Measurements from ENCODE around the gene SLC12A7.
"Not testable (repeated sequence)": the region's sequence is repeated elsewhere in the genome, so short reads cannot be mapped to it uniquely, and the experiment has no call there.

Gene SLC12A7

GRCh38 chr5:1087428-1087827, 24.4 kb downstream of the SLC12A7 start:
- ATAC-seq (replicated peaks) (no peak), DNase-seq (no peak)
- Mint-ChIP-seq H3K27ac (no peak overlapping the region), H3K4me3 (no peak overlapping the region), H3K27me3 (no peaks in the 10 kb centered on the region), H3K36me3 (ENCODE audit: insufficient read depth) (peaks cover 51% of the 10 kb centered on the region), H3K4me1 (ENCODE audit: low read depth in 2 of 2) (peaks cover 0 to 4% of the 10 kb centered on the region in 2 donors), H3K9me3 (no peaks in the 10 kb centered on the region)

GRCh38 chr5:1086871-1087270, 25.0 kb downstream of the SLC12A7 start:
- DNase-seq, result no peak
- H3K9me3 Mint-ChIP-seq, result no peaks in the 10 kb centered on the region
- H3K36me3 Mint-ChIP-seq (ENCODE audit: insufficient read depth), result peaks cover 51% of the 10 kb centered on the region
- peaks cover 0 to 4% of the 10 kb centered on the region in 2 donors for H3K4me1 Mint-ChIP-seq (ENCODE audit: low read depth in 2 of 2)
- no peak overlapping the region for H3K27ac Mint-ChIP-seq
- ATAC-seq (replicated peaks), result no peak
- H3K27me3 Mint-ChIP-seq, result no peaks in the 10 kb centered on the region
- H3K4me3 Mint-ChIP-seq, result no peak overlapping the region

GRCh38 chr5:1086137-1086536, 25.7 kb downstream of the SLC12A7 start:
- no peaks in the 10 kb centered on the region for H3K9me3 Mint-ChIP-seq
- H3K27me3 Mint-ChIP-seq, result no peaks in the 10 kb centered on the region
- ATAC-seq (replicated peaks) (no peak), DNase-seq (no peak)
- H3K4me3 Mint-ChIP-seq, result no peak overlapping the region
- H3K36me3 Mint-ChIP-seq (ENCODE audit: insufficient read depth), result peaks cover 55% of the 10 kb centered on the region
- H3K27ac Mint-ChIP-seq, result peak overlapping the region in 1 of 2 donors; percentile 60
- H3K4me1 Mint-ChIP-seq (ENCODE audit: low read depth in 2 of 2), result peaks cover 0 to 6% of the 10 kb centered on the region in 2 donors

- H3K36me3 Mint-ChIP-seq (ENCODE audit: insufficient read depth), result peaks cover 50% of the 10 kb centered on the region
- H3K27me3 Mint-ChIP-seq, result no peaks in the 10 kb centered on the region
- peaks cover 0 to 6% of the 10 kb centered on the region in 2 donors for H3K4me1 Mint-ChIP-seq (ENCODE audit: low read depth in 2 of 2)
- no peak overlapping the region for H3K4me3 Mint-ChIP-seq
- DNase-seq (no peak), ATAC-seq (replicated peaks) (no peak)
- no peaks in the 10 kb centered on the region for H3K9me3 Mint-ChIP-seq
- peak overlapping the region in 1 of 2 donors; percentile 60 for H3K27ac Mint-ChIP-seq
Measured at GRCh38 chr5:1085391-1085790, 26.5 kb downstream of the SLC12A7 start.

GRCh38 chr5:1083823-1084605, 27.8 kb downstream of the SLC12A7 start:
- Mint-ChIP-seq H3K36me3 (ENCODE audit: insufficient read depth) (peaks cover 39% of the 10 kb centered on the region), H3K27me3 (no peaks in the 10 kb centered on the region), H3K4me1 (ENCODE audit: low read depth in 2 of 2) (peaks cover 0 to 2% of the 10 kb centered on the region in 2 donors), H3K4me3 (peak overlapping the region in 1 of 2 donors; percentile 18), H3K9me3 (no peaks in the 10 kb centered on the region), H3K27ac (peak overlapping the region in 1 of 2 donors; percentile 60)
- ATAC-seq (replicated peaks) (no peak), DNase-seq (no peak)

GRCh38 chr5:1083026-1083425, 28.8 kb downstream of the SLC12A7 start:
- not testable (repeated sequence) for DNase-seq; H3K27me3 Mint-ChIP-seq; H3K9me3 Mint-ChIP-seq; ATAC-seq (replicated peaks); H3K4me1 Mint-ChIP-seq (ENCODE audit: low read depth in 2 of 2); H3K27ac Mint-ChIP-seq; H3K4me3 Mint-ChIP-seq
- peaks cover 35% of the 10 kb centered on the region for H3K36me3 Mint-ChIP-seq (ENCODE audit: insufficient read depth)

- Mint-ChIP-seq H3K4me1 (ENCODE audit: low read depth in 2 of 2) (peaks cover 0 to 2% of the 10 kb centered on the region in 2 donors), H3K4me3 (no peak overlapping the region), H3K36me3 (ENCODE audit: insufficient read depth) (peaks cover 29% of the 10 kb centered on the region), H3K27me3 (no peaks in the 10 kb centered on the region), H3K27ac (peak overlapping the region; percentile 32 to 57), H3K9me3 (no peaks in the 10 kb centered on the region)
- ATAC-seq (replicated peaks) (no peak), DNase-seq (no peak)
Measured at GRCh38 chr5:1081519-1081918, 30.3 kb downstream of the SLC12A7 start.

GRCh38 chr5:1080432-1080831, 31.4 kb downstream of the SLC12A7 start:
- Mint-ChIP-seq H3K36me3 (ENCODE audit: insufficient read depth) (peaks cover 25% of the 10 kb centered on the region), H3K27me3 (no peaks in the 10 kb centered on the region), H3K27ac (peak overlapping the region in 1 of 2 donors; percentile 32), H3K4me1 (ENCODE audit: low read depth in 2 of 2) (peaks cover 0 to 2% of the 10 kb centered on the region in 2 donors), H3K4me3 (no peak overlapping the region), H3K9me3 (no peaks in the 10 kb centered on the region)
- no peak for ATAC-seq (replicated peaks)
- no peak for DNase-seq

GRCh38 chr5:1079961-1080360, 31.9 kb downstream of the SLC12A7 start:
- Mint-ChIP-seq H3K27me3 (no peaks in the 10 kb centered on the region), H3K4me3 (no peak overlapping the region), H3K4me1 (ENCODE audit: low read depth in 2 of 2) (peaks cover 0 to 2% of the 10 kb centered on the region in 2 donors), H3K36me3 (ENCODE audit: insufficient read depth) (peaks cover 20% of the 10 kb centered on the region), H3K27ac (no peak overlapping the region), H3K9me3 (no peaks in the 10 kb centered on the region)
- DNase-seq, result no peak
- no peak for ATAC-seq (replicated peaks)

- Mint-ChIP-seq H3K9me3 (no peaks in the 10 kb centered on the region), H3K27ac (no peak overlapping the region), H3K4me1 (ENCODE audit: low read depth in 2 of 2) (peaks cover 0 to 2% of the 10 kb centered on the region in 2 donors), H3K27me3 (no peaks in the 10 kb centered on the region), H3K4me3 (no peak overlapping the region), H3K36me3 (ENCODE audit: insufficient read depth) (peaks cover 15% of the 10 kb centered on the region)
- DNase-seq, result no peak
- no peak for ATAC-seq (replicated peaks)
Measured at GRCh38 chr5:1079486-1079885, 32.4 kb downstream of the SLC12A7 start.

GRCh38 chr5:1078851-1079250, 33.0 kb downstream of the SLC12A7 start:
- no peak for ATAC-seq (replicated peaks)
- Mint-ChIP-seq H3K36me3 (ENCODE audit: insufficient read depth) (peaks cover 14% of the 10 kb centered on the region), H3K27me3 (no peaks in the 10 kb centered on the region), H3K9me3 (no peaks in the 10 kb centered on the region), H3K4me1 (ENCODE audit: low read depth in 2 of 2) (peaks cover 0 to 2% of the 10 kb centered on the region in 2 donors), H3K4me3 (no peak overlapping the region), H3K27ac (no peak overlapping the region)
- no peak for DNase-seq

- Mint-ChIP-seq H3K4me3 (no peak overlapping the region), H3K27me3 (no peaks in the 10 kb centered on the region), H3K36me3 (ENCODE audit: insufficient read depth) (peaks cover 14% of the 10 kb centered on the region), H3K4me1 (ENCODE audit: low read depth in 2 of 2) (peaks cover 0 to 2% of the 10 kb centered on the region in 2 donors), H3K27ac (no peak overlapping the region), H3K9me3 (no peaks in the 10 kb centered on the region)
- ATAC-seq (replicated peaks) (no peak), DNase-seq (no peak)
Measured at GRCh38 chr5:1078206-1078605, 33.7 kb downstream of the SLC12A7 start.

GRCh38 chr5:1077491-1078020, 34.3 kb downstream of the SLC12A7 start:
- ATAC-seq (replicated peaks) (no peak), DNase-seq (no peak)
- peaks cover 12% of the 10 kb centered on the region for H3K36me3 Mint-ChIP-seq (ENCODE audit: insufficient read depth)
- no peak overlapping the region for H3K27ac Mint-ChIP-seq
- no peaks in the 10 kb centered on the region for H3K27me3 Mint-ChIP-seq
- no peak overlapping the region for H3K4me3 Mint-ChIP-seq
- peaks cover 0 to 2% of the 10 kb centered on the region in 2 donors for H3K4me1 Mint-ChIP-seq (ENCODE audit: low read depth in 2 of 2)
- no peaks in the 10 kb centered on the region for H3K9me3 Mint-ChIP-seq

GRCh38 chr5:1077026-1077425, 34.8 kb downstream of the SLC12A7 start:
- H3K9me3 Mint-ChIP-seq, result no peaks in the 10 kb centered on the region
- ATAC-seq (replicated peaks) (no peak), DNase-seq (no peak)
- no peak overlapping the region for H3K27ac Mint-ChIP-seq
- H3K4me1 Mint-ChIP-seq (ENCODE audit: low read depth in 2 of 2), result peaks cover 0 to 2% of the 10 kb centered on the region in 2 donors
- H3K36me3 Mint-ChIP-seq (ENCODE audit: insufficient read depth), result peaks cover 12% of the 10 kb centered on the region
- H3K4me3 Mint-ChIP-seq, result no peak overlapping the region
- H3K27me3 Mint-ChIP-seq, result no peaks in the 10 kb centered on the region
